Transverse colon (tissue), 4 donors: ENCODE data around the gene ADCY1.

Experiments used
- CTCF ChIP-seq, 5 experiments: fragments of 200-600 bp in 3 of 5; fragments of 450-650 bp in 2 of 5; sonication (generic) in 3 of 5; IDR thresholded peaks; 1 replicate in 2 of 5; 2 replicates in 3 of 5; pipeline ENCODE4 v1.5.1; 2016 to 2017; ENCODE audit warnings: antibody characterized with exemption in 5 of 5, inconsistent platforms in 3 of 5, mild to moderate bottlenecking in 2 of 5, moderate library complexity in 1 of 5
- EP300 ChIP-seq: sonication (generic); formaldehyde crosslinking; IDR thresholded peaks from one replicate; pipeline ENCODE4 v1.6.1; 2017; ENCODE audit warnings: antibody characterized with exemption, low read depth
- POLR2A ChIP-seq: fragments of 450-650 bp; IDR thresholded peaks from one replicate; pipeline ENCODE4 v1.6.1; 2016; ENCODE audit warnings: antibody characterized with exemption, mild to moderate bottlenecking, moderate library complexity
- POLR2AphosphoS5 ChIP-seq, 3 donors: sonication (generic); formaldehyde crosslinking; IDR thresholded peaks; one replicate each; pipeline ENCODE4 v1.6.1; 2016; ENCODE audit warnings: antibody characterized with exemption in 3 of 3

GRCh38 chr7:45581271-45581780 lies 7.2 kb downstream of the ADCY1 start:
- TF ChIP-seq EP300: no peak
- no peak for TF ChIP-seq POLR2A
- TF ChIP-seq CTCF (IDR thresholded peaks at IDR 0.05): no peak
- TF ChIP-seq POLR2AphosphoS5 (IDR thresholded peaks at IDR 0.05): no peak
